DND-41 (cell line): ENCODE measurements around the gene ELMOD3.

Experiments used
- EZH2 ChIP-seq: IDR thresholded peaks from 3 replicates; pipeline ENCODE4 v1.6.1; 2012; ENCODE audit warnings: borderline replicate concordance, low read depth, mild to moderate bottlenecking, moderate library complexity, low read length, inconsistent platforms; ENCODE audit not compliant: severe bottlenecking
- TF ChIP-seq, protein P1 (sequence below): IDR thresholded peaks from 2 replicates; pipeline ENCODE4 v1.5.1; 2012; ENCODE audit warnings: borderline replicate concordance, low read length, moderate library complexity, mild to moderate bottlenecking; ENCODE audit not compliant: poor library complexity, severe bottlenecking; ENCODE audit errors: extremely low read depth

DNA sequence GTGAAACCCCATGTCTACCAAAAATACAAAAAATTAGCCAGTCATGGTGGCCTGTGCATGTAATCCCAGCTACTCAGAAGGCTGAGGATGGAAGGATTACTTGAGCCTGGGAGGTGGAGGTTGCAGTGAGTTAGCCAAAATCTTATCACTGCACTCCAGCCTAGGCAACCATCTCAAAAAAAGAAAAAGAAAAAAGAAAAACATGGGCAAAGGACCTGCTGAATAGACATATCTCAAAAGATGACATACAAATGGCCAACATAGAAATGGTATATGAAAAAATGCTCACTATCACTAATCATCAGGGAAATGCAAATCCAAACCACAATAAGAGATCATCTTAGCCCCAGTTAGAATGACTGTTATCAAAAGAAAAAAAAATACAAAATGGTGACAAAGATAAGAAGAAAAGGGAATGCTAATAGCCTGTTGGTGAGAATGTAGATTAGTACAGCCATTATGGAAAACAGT is 25.4 kb upstream of the ELMOD3 start:
- TF ChIP-seq, protein P1, sequence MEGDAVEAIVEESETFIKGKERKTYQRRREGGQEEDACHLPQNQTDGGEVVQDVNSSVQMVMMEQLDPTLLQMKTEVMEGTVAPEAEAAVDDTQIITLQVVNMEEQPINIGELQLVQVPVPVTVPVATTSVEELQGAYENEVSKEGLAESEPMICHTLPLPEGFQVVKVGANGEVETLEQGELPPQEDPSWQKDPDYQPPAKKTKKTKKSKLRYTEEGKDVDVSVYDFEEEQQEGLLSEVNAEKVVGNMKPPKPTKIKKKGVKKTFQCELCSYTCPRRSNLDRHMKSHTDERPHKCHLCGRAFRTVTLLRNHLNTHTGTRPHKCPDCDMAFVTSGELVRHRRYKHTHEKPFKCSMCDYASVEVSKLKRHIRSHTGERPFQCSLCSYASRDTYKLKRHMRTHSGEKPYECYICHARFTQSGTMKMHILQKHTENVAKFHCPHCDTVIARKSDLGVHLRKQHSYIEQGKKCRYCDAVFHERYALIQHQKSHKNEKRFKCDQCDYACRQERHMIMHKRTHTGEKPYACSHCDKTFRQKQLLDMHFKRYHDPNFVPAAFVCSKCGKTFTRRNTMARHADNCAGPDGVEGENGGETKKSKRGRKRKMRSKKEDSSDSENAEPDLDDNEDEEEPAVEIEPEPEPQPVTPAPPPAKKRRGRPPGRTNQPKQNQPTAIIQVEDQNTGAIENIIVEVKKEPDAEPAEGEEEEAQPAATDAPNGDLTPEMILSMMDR, result no peak
- no peak for TF ChIP-seq EZH2
